Karpas-422 (cell line): Measurements from ENCODE around the gene SMOC2. TPM values are rescaled to one million over a fixed set of nuclear protein-coding genes. Genes with fewer than 3 reads are reported as not detected.

ENCODE experiments used
- DNase-seq: peaks from one replicate; pipeline ENCODE4 v3.0.0-alpha.2; 2015
- H2AFZ ChIP-seq: fragments of 200-600 bp; sonication (generic); 2 replicates; pipeline ENCODE4 v1.6.1; 2014; ENCODE audit warnings: antibody characterized with exemption, low read length, mixed read lengths
- H3K27ac ChIP-seq: fragments of 200-600 bp; sonication (generic); 2 replicates; pipeline ENCODE4 v1.5.1; 2014; ENCODE audit warnings: mild to moderate bottlenecking, low read length, moderate library complexity
- H3K27me3 ChIP-seq: fragments of 200-600 bp; sonication (generic); 2 replicates; pipeline ENCODE4 v1.6.1; 2014; ENCODE audit warnings: low read length, mixed read lengths
- H3K36me3 ChIP-seq: fragments of 200-600 bp; sonication (generic); 2 replicates; pipeline ENCODE4 v1.6.1; 2014; ENCODE audit warnings: low read length, mixed read lengths; ENCODE audit not compliant: insufficient read depth
- H3K4me1 ChIP-seq: fragments of 200-600 bp; sonication (generic); 2 replicates; pipeline ENCODE4 v1.6.1; 2014; ENCODE audit warnings: mild to moderate bottlenecking, low read length, mixed read lengths
- H3K4me2 ChIP-seq: fragments of 200-600 bp; sonication (generic); 2 replicates; pipeline ENCODE4 v1.6.1; 2014; ENCODE audit warnings: low read length, low read depth, mild to moderate bottlenecking; ENCODE audit not compliant: poor library complexity, severe bottlenecking
- H3K4me3 ChIP-seq: fragments of 200-600 bp; sonication (generic); 2 replicates; pipeline ENCODE4 v1.5.1; 2014; ENCODE audit warnings: mild to moderate bottlenecking, antibody characterized with exemption, low read length, mixed read lengths
- H3K79me2 ChIP-seq: fragments of 200-600 bp; sonication (generic); 2 replicates; pipeline ENCODE4 v1.6.1; 2014; ENCODE audit warnings: mild to moderate bottlenecking, low read length, mixed read lengths
- H3K9ac ChIP-seq: fragments of 200-600 bp; sonication (generic); 2 replicates; pipeline ENCODE4 v1.6.0; 2014; ENCODE audit warnings: low read length
- H3K9me2 ChIP-seq: fragments of 200-600 bp; sonication (generic), shearing (Covaris generic); replicated peaks from 2 replicates; pipeline ENCODE4 v1.6.0; 2014; ENCODE audit warnings: mild to moderate bottlenecking, low read length, moderate library complexity; ENCODE audit not compliant: insufficient read depth
- H3K9me3 ChIP-seq: fragments of 300-700, 200-600 bp; sonication (generic); 2 replicates; pipeline ENCODE4 v1.6.1; 2014; ENCODE audit warnings: low read length, mixed read lengths
- H4K20me1 ChIP-seq: fragments of 200-600 bp; sonication (generic); 2 replicates; pipeline ENCODE4 v1.6.1; 2014; ENCODE audit warnings: mild to moderate bottlenecking, antibody characterized with exemption, low read length, low read depth; ENCODE audit not compliant: insufficient read depth
- total RNA-seq: library from RNA; depleted of rRNA; stranded (reverse); fragments of >200 nt; shearing (Covaris generic); gene quantifications from 2 replicates; pipeline ENCODE4 v1.2.3, GENCODE V29; 2014; ENCODE audit warnings: low replicate concordance

Gene SMOC2
- total RNA-seq, 1 experiment from 2014 or later: not detected

- H3K4me3 ChIP-seq: no peak overlapping the region
- no peaks in the 10 kb centered on the region for H3K27me3 ChIP-seq
- no peak overlapping the region for H3K9ac ChIP-seq
- no peak overlapping the region for H3K27ac ChIP-seq
- H3K9me3 ChIP-seq: no peaks in the 10 kb centered on the region; the same call in 1 of the 2 replicates
- no peaks in the 10 kb centered on the region for H4K20me1 ChIP-seq
- no peak overlapping the region for H2AFZ ChIP-seq
- DNase-seq: no peak
- no peaks in the 10 kb centered on the region for H3K36me3 ChIP-seq
- no peaks in the 10 kb centered on the region for H3K79me2 ChIP-seq
- H3K9me2 ChIP-seq: no peaks in the 10 kb centered on the region
- no peak overlapping the region for H3K4me2 ChIP-seq
- no peaks in the 10 kb centered on the region for H3K4me1 ChIP-seq
Observed at GRCh38 chr6:168663041-168663440, 222.1 kb downstream of the SMOC2 start.

- Histone ChIP-seq H3K36me3 (no peaks in the 10 kb centered on the region), H3K4me2 (no peak overlapping the region), H3K9me3 (no peaks in the 10 kb centered on the region), H3K27ac (no peak overlapping the region), H3K9ac (no peak overlapping the region), H2AFZ (no peak overlapping the region), H3K9me2 (no peaks in the 10 kb centered on the region), H3K4me1 (no peaks in the 10 kb centered on the region), H3K27me3 (no peaks in the 10 kb centered on the region), H4K20me1 (no peaks in the 10 kb centered on the region), H3K4me3 (no peak overlapping the region), H3K79me2 (no peaks in the 10 kb centered on the region)
- DNase-seq: no peak
Observed at GRCh38 chr6:168664956-168665355, 224.0 kb downstream of the SMOC2 start.

- Histone ChIP-seq H3K4me1 (no peaks in the 10 kb centered on the region), H3K4me2 (no peak overlapping the region), H3K9ac (no peak overlapping the region), H3K9me3 (no peaks in the 10 kb centered on the region), H4K20me1 (no peaks in the 10 kb centered on the region), H3K36me3 (no peaks in the 10 kb centered on the region), H3K4me3 (no peak overlapping the region), H2AFZ (no peak overlapping the region), H3K9me2 (no peaks in the 10 kb centered on the region), H3K27ac (no peak overlapping the region), H3K27me3 (no peaks in the 10 kb centered on the region), H3K79me2 (no peaks in the 10 kb centered on the region)
- no peak for DNase-seq
Observed at GRCh38 chr6:168666170-168666569, 225.2 kb downstream of the SMOC2 start.

- Histone ChIP-seq H3K36me3 (no peaks in the 10 kb centered on the region), H4K20me1 (no peaks in the 10 kb centered on the region), H3K9me3 (no peaks in the 10 kb centered on the region), H3K27ac (no peak overlapping the region), H3K79me2 (no peaks in the 10 kb centered on the region), H3K27me3 (no peaks in the 10 kb centered on the region), H3K9ac (no peak overlapping the region), H2AFZ (no peak overlapping the region), H3K4me1 (no peaks in the 10 kb centered on the region), H3K4me3 (no peak overlapping the region), H3K4me2 (no peak overlapping the region), H3K9me2 (no peaks in the 10 kb centered on the region)
- no peak for DNase-seq
Observed at GRCh38 chr6:168666699-168667427, 225.9 kb downstream of the SMOC2 start.

GRCh38 chr6:168667428-168667805, 226.4 kb downstream of the SMOC2 start:
- H3K4me2 ChIP-seq: no peak overlapping the region
- H3K9ac ChIP-seq: no peak overlapping the region
- H3K36me3 ChIP-seq: no peaks in the 10 kb centered on the region
- no peaks in the 10 kb centered on the region for H3K4me1 ChIP-seq
- no peaks in the 10 kb centered on the region for H4K20me1 ChIP-seq
- DNase-seq: no peak
- no peak overlapping the region for H3K27ac ChIP-seq
- H3K79me2 ChIP-seq: no peaks in the 10 kb centered on the region
- no peaks in the 10 kb centered on the region for H3K9me3 ChIP-seq
- no peak overlapping the region for H2AFZ ChIP-seq
- no peaks in the 10 kb centered on the region for H3K9me2 ChIP-seq
- no peaks in the 10 kb centered on the region for H3K27me3 ChIP-seq
- no peak overlapping the region for H3K4me3 ChIP-seq

- Histone ChIP-seq H3K79me2 (no peaks in the 10 kb centered on the region), H3K9ac (no peak overlapping the region), H4K20me1 (no peaks in the 10 kb centered on the region), H3K27ac (no peak overlapping the region), H3K4me1 (no peaks in the 10 kb centered on the region), H3K9me2 (no peaks in the 10 kb centered on the region), H3K4me3 (no peak overlapping the region), H3K4me2 (no peak overlapping the region), H3K27me3 (no peaks in the 10 kb centered on the region), H3K36me3 (no peaks in the 10 kb centered on the region), H2AFZ (no peak overlapping the region), H3K9me3 (no peaks in the 10 kb centered on the region)
- DNase-seq: no peak
Observed at GRCh38 chr6:168670401-168670985, 229.5 kb downstream of the SMOC2 start.

- DNase-seq: no peak
- Histone ChIP-seq H3K9me2 (no peaks in the 10 kb centered on the region), H3K79me2 (no peaks in the 10 kb centered on the region), H3K27me3 (no peaks in the 10 kb centered on the region), H3K4me3 (no peak overlapping the region), H3K27ac (no peak overlapping the region), H3K4me1 (no peaks in the 10 kb centered on the region), H3K36me3 (no peaks in the 10 kb centered on the region), H3K4me2 (no peak overlapping the region), H3K9ac (no peak overlapping the region), H2AFZ (no peak overlapping the region), H4K20me1 (no peaks in the 10 kb centered on the region), H3K9me3 (no peaks in the 10 kb centered on the region)
Observed at GRCh38 chr6:168671028-168671862, 230.3 kb downstream of the SMOC2 start.

- H4K20me1 ChIP-seq: no peaks in the 10 kb centered on the region
- no peak overlapping the region for H3K4me2 ChIP-seq
- DNase-seq: no peak
- H3K27ac ChIP-seq: no peak overlapping the region
- no peaks in the 10 kb centered on the region for H3K9me2 ChIP-seq
- no peaks in the 10 kb centered on the region for H3K79me2 ChIP-seq
- no peaks in the 10 kb centered on the region for H3K27me3 ChIP-seq
- H3K4me3 ChIP-seq: no peak overlapping the region
- H2AFZ ChIP-seq: no peak overlapping the region
- H3K9me3 ChIP-seq: no peaks in the 10 kb centered on the region
- no peak overlapping the region for H3K9ac ChIP-seq
- H3K4me1 ChIP-seq: no peaks in the 10 kb centered on the region
- no peaks in the 10 kb centered on the region for H3K36me3 ChIP-seq
Observed at GRCh38 chr6:168671863-168672546, 231.0 kb downstream of the SMOC2 start.
